Measurements from ENCODE around the gene HAVCR1.

DNA sequence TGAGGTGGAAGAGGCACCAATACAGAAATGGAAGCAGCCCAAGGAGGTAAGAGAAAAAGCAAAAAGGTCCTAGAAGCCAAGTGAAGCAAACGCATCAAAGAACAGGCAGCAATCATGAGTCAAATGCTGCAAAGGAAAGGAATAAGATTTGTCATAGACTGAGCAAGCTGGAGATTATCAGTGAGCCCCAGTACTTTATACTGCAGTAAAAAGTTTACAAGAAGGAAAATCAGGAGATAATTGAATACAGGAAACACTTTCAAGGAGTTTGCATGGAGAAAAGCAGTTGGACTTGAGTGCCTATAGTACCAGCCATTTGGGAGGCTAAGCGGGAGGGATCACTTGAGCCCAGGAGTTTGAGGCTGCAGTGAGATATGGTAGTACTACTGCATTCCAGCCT lies 7.2 kb upstream of the HAVCR1 start:
- TF ChIP-seq, protein P1, sequence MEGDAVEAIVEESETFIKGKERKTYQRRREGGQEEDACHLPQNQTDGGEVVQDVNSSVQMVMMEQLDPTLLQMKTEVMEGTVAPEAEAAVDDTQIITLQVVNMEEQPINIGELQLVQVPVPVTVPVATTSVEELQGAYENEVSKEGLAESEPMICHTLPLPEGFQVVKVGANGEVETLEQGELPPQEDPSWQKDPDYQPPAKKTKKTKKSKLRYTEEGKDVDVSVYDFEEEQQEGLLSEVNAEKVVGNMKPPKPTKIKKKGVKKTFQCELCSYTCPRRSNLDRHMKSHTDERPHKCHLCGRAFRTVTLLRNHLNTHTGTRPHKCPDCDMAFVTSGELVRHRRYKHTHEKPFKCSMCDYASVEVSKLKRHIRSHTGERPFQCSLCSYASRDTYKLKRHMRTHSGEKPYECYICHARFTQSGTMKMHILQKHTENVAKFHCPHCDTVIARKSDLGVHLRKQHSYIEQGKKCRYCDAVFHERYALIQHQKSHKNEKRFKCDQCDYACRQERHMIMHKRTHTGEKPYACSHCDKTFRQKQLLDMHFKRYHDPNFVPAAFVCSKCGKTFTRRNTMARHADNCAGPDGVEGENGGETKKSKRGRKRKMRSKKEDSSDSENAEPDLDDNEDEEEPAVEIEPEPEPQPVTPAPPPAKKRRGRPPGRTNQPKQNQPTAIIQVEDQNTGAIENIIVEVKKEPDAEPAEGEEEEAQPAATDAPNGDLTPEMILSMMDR (IDR thresholded peaks at IDR 0.05) = no peak
- no peak for TF ChIP-seq EP300 (IDR thresholded peaks at IDR 0.05; ENCODE audit: low read depth)
- TF ChIP-seq POLR2A (IDR thresholded peaks at IDR 0.05) = no peak
- TF ChIP-seq POLR2AphosphoS5 (IDR thresholded peaks at IDR 0.05) = no peak

Data from transverse colon (tissue), 4 donors.